PFSK-1 (cell line): ENCODE results near the gene LHB. TPM values are rescaled to one million over a fixed set of nuclear protein-coding genes. Genes with fewer than 3 reads are reported as not detected.

Experiments used
- FOXP2 ChIP-seq: optimal IDR thresholded peaks from 2 replicates; pipeline ENCODE3; 2011; ENCODE audit warnings: borderline replicate concordance, control low read depth, inconsistent platforms; ENCODE audit not compliant: insufficient read depth; ENCODE audit errors: extremely low read length, extremely low read depth
- POLR2AphosphoS5 ChIP-seq: IDR thresholded peaks from 2 replicates; pipeline ENCODE4 v1.6.1; 2012; ENCODE audit warnings: low read depth, mild to moderate bottlenecking, control low read depth, low read length, moderate library complexity
- REST ChIP-seq, 2 experiments: IDR thresholded peaks; 2 replicates each; pipeline versions ENCODE4 v1.6.1 to v1.8.0; 2011 to 2012; ENCODE audit warnings: low read depth in 2 of 2, low read length in 2 of 2, control low read depth in 1 of 2, inconsistent platforms in 1 of 2, mild to moderate bottlenecking in 1 of 2, moderate library complexity in 1 of 2; ENCODE audit not compliant: insufficient read depth in 1 of 2
- SIN3A ChIP-seq: IDR thresholded peaks from 2 replicates; pipeline ENCODE4 v1.6.1; 2012; ENCODE audit warnings: mild to moderate bottlenecking, low read length, moderate library complexity, borderline replicate concordance; ENCODE audit not compliant: insufficient read depth
- TAF1 ChIP-seq: IDR thresholded peaks from 2 replicates; pipeline ENCODE4 v1.6.1; 2012; ENCODE audit warnings: low read length, control low read depth, borderline replicate concordance; ENCODE audit not compliant: insufficient read depth
- polyA plus RNA-seq: library from polyadenylated mRNA; unstranded; fragments of >200 nt; gene quantifications from one replicate; pipeline ENCODE4 v1.2.1, GENCODE V29; 2012; ENCODE audit warnings: low read depth, missing spikeins; ENCODE audit not compliant: insufficient read length

Gene LHB
- 0.75 TPM for polyA plus RNA-seq

GRCh38 chr19:49017041-49017665 is at the start of gene LHB:
LHB (minus strand) TSS chr19:49017091; CDS start chr19:49017081, 10 bp downstream.
- TF ChIP-seq POLR2AphosphoS5, result no peak; the same call in 1 of the 2 replicates
- no peak for TF ChIP-seq REST (IDR thresholded peaks at IDR 0.05; ENCODE audit: insufficient read depth in 1 of 2, low read depth in 2 of 2, low read length in 2 of 2)
- TF ChIP-seq TAF1, result no peak
- no peak for TF ChIP-seq FOXP2
- no peak for TF ChIP-seq SIN3A

GRCh38 chr19:49065905-49066512 is 49.1 kb upstream of the LHB start:
- TF ChIP-seq TAF1, result no peak
- TF ChIP-seq SIN3A, result no peak
- TF ChIP-seq FOXP2, result no peak
- no peak for TF ChIP-seq POLR2AphosphoS5
- no peak for TF ChIP-seq REST (IDR thresholded peaks at IDR 0.05; ENCODE audit: insufficient read depth in 1 of 2, low read depth in 2 of 2, low read length in 2 of 2)

- TF ChIP-seq SIN3A (no peak), FOXP2 (no peak), TAF1 (no peak)
These were observed 48.1 kb upstream of the LHB start, which contains the start of gene NTF4 for GRCh38 chr19:49064768-49065611. NTF4 (minus strand) TSS chr19:49064818; CDS start chr19:49061997, 2,821 bp downstream.

- TF ChIP-seq REST (IDR thresholded peaks at IDR 0.05; ENCODE audit: insufficient read depth in 1 of 2, low read depth in 2 of 2, low read length in 2 of 2) (no peak), FOXP2 (no peak), POLR2AphosphoS5 (no peak), SIN3A (no peak), TAF1 (no peak)
These were observed 47.2 kb upstream of the LHB start for GRCh38 chr19:49064029-49064629.

- TF ChIP-seq POLR2AphosphoS5, result no peak
- TF ChIP-seq REST (IDR thresholded peaks at IDR 0.05; ENCODE audit: insufficient read depth in 1 of 2, low read depth in 2 of 2, low read length in 2 of 2), result no peak
- TF ChIP-seq SIN3A, result no peak
- no peak for TF ChIP-seq FOXP2
- TF ChIP-seq TAF1, result no peak
These were observed 44.6 kb upstream of the LHB start for GRCh38 chr19:49061445-49061844.
